HK-2 (cell line): ENCODE data around the gene PARP6.

ENCODE experiments used
- DNase-seq: peaks from one replicate; pipeline ENCODE4 v3.0.0-alpha.2; 2018; ENCODE audit not compliant: unreplicated experiment

The PARP6 gene

GRCh38 chr15:72198356-72199204, 73.8 kb downstream of the PARP6 start:
- no peak for DNase-seq

DNA sequence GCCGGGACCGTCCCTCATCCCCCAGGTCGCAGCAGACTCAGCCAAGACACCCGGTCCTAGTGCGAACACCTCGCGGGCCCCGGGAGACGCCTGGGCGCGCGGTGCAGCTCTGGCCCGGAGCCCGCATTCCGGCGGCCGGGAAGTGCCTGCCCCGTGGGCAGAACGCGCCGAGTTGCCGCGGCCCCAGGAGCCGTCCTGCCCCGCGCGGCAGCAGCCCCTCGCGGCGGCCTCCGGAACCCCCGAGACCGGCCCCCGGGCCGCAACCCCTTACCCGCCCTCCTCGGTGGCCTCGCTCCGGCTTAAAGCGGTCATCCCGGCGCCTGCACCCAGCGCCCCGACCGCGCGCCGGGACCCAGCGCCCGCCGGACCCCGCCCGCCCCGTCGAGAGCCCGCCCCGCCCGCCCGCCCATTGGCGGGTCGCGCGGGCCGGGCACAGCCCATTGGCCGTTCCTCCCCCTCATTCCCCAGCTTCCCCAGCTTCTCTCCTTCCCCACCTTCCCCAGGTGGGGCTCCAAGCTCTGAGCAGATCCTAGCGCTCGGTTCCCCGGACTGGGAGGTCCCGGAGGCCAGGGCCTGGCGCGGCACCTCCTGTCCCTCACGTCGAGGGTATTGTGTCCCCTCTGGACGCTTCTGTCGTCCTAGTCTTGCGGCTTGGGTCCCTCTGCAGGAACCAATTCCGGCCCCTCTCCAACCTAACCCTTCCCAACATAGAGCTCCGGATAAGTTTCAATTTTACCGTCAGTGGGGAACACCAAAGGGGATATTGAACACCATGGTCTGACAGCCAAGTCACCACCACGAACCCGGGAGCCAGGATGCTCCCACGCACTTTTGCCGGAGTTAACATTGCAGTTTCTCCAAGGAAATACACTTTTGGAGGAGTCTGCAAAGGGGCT, 74.6 kb downstream of the PARP6 start, which contains the start of gene GRAMD2A:
Gene GRAMD2A (minus strand): TSS at position 328 of the 896 bp plus-strand sequence.
- peak; percentile 79 for DNase-seq

DNA sequence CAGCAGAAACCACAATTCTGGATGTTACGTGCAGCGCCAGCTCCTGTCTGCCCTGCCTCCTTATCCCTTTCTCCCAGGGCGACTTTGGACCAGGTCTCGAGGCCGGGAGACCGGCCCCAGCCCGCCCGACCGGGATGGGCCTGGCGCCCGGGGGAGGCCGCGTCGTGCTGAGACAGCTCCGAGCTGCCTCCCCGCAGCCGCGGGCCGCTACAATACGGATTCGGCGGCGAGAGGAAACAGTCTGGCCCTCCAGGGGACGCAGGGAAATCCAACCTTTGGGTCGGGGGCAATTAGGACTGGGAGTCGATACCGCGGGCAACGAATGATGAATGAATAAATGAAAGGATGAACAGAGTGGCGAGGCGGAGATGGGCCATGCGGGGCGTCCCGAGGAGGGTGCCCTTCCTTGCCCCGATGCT, 75.3 kb downstream of the PARP6 start:
- no peak for DNase-seq

DNA sequence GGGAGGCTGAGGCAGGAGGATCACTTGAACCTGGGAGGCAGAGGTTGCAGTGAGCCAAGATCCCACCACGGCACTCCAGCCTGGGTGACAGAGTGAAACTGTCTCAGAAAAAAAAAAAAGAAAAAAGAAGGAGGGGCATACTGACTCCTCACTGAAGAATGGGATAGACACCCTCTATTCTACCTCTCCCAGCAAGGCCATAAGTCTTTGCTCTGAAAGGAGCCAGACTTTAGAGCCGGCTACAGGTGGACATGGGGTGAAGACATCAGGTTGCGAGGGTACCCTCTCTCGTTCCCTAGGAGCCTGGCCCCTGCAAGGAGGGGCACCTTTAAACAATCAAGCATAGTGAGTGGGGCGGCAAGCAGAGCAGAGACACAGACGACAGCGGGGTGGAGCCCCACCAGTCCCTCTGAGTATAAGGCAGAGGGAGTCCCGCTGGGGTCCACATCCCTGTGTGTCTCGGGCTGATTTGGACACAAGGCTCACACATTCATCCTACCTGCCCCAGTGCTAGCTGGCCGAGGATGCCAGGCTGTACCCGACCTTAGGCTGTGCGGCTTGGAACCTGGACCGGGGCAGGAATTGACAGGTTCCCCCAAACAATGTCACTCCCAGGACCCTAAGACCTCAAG, 75.8 kb downstream of the PARP6 start:
- DNase-seq, result no peak

DNA sequence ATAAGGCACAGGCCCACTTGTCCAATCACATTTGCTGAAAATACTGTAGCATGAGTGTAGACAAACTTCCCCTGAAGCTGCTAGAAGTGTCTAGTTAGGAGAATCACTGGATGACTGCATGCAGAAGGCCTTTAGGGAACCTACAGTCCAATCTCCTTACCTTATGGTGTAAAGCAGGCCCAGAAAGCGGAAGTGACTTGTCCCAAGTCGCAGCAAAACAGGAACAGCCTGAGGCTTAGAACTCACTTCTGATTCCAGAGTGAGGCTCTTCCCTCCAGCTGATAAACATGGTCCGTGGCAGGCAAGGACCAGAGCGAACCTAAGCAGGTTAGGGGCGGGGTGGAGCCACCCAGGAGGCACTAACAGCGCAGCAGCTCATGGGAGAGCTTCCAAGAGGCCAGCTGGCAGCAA, 77.2 kb downstream of the PARP6 start:
- no peak for DNase-seq

- DNase-seq, result no peak
Measured at GRCh38 chr15:72193836-72194396, 78.4 kb downstream of the PARP6 start.

DNA sequence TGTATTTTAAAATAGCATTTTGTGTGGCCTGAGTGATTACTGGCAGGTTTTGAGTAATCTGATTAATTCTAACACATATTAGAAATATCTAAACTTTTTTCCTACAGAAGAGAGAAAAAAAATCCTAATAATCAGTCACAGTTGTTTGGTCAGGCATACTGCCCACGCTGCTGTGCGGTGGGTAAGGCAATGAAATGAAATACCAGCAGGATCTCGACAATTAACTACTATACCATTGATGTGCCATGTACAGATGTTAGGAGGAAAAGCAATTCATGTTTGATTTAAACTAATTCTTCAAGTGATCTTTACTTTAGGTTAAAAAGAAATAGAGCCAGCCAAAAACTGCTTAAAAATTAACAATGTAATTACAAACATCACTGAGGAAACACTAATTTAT, 79.9 kb downstream of the PARP6 start:
- no peak for DNase-seq
